ENCODE data around the gene KRT86. TPM values are rescaled to one million over a fixed set of nuclear protein-coding genes. Genes with fewer than 3 reads are reported as not detected.
A peak's percentile ranks its signal among the peaks of the same experiment; 100 is the strongest.

Gene KRT86
- total and polyA plus RNA-seq, 9 donors: 0.04 to 0.34 (median 0.22) TPM; not detected in 1

DNA sequence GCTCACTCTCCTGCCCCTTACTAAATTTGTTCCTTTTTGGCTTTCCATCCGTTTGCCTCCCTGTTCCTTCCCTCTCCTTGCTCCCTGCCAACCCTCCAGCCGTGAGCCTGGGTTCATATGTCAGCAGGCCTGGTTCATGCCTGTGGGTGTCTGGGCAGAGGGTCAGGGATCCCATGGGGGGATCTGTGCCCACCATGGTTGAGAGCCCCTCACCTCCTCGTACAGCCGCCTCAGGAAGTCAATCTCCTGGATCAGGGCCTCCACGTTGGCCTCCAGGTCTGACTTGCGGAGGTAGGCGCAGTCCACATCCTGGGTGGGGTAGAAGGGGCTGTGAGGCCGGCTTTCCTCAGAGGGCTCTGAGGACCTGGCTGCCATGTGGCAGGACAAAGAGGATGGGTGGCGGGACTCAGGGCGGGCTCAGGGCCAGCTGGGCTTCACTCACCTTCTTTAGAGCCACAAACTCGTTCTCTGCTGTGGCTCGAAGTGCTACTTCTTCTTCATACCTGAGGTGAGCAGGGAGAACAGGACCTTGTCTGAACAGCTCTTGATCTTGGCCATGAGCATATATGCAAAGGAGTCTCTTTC lies 43.1 kb downstream of the KRT86 start:
- Histone ChIP-seq H3K4me3 (ENCODE audit: low read length) (no peak overlapping the region), H3K4me1 (ENCODE audit: control insufficient read depth, insufficient read depth, low read length) (peaks cover 7% of the 10 kb centered on the region), H3K27me3 (ENCODE audit: control insufficient read depth, insufficient read depth, low read length) (peaks cover 43% of the 10 kb centered on the region), H3K27ac (ENCODE audit: low read length) (no peak overlapping the region), H3K9me3 (replicated peaks; ENCODE audit: control insufficient read depth, low read depth, low read length) (no peaks in the 10 kb centered on the region), H3K36me3 (ENCODE audit: control insufficient read depth, insufficient read depth, low read length) (no peaks in the 10 kb centered on the region)
- DNase-seq: no peak
- WGBS (ENCODE audit: insufficient coverage): 86% methylated on average over 8 of the region's 12 CpGs

- Histone ChIP-seq H3K9me3 (replicated peaks; ENCODE audit: control insufficient read depth, low read depth, low read length) (no peaks in the 10 kb centered on the region), H3K4me1 (ENCODE audit: control insufficient read depth, insufficient read depth, low read length) (peaks cover 7% of the 10 kb centered on the region), H3K36me3 (ENCODE audit: control insufficient read depth, insufficient read depth, low read length) (no peaks in the 10 kb centered on the region), H3K27ac (ENCODE audit: low read length) (no peak overlapping the region), H3K27me3 (ENCODE audit: control insufficient read depth, insufficient read depth, low read length) (peaks cover 47% of the 10 kb centered on the region), H3K4me3 (ENCODE audit: low read length) (no peak overlapping the region)
- WGBS (ENCODE audit: insufficient coverage): 75% methylated on average over 2 of the region's 11 CpGs
- no peak for DNase-seq
Measured at GRCh38 chr12:52318241-52318990, 44.0 kb downstream of the KRT86 start.

DNA sequence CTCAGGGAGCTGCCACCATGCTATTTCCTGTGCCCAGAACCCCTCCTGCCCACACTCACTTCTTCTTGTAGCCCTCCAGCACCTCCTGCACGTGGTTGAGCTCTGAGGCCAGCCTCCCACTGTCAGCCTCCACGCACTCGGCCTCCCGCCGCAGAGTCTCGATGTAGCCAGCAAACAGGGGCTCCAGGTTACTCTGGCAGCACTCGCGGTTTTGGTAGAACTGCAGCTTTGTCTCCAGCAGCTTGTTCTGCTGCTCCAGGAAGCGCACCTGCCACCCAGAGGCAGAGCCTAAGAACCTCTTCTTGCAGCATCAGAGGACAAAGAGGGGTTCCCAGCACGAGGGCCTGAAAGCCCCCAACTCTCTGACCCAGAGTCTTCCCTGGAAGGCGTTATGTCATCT lies 44.7 kb downstream of the KRT86 start:
- Histone ChIP-seq H3K4me1 (ENCODE audit: control insufficient read depth, insufficient read depth, low read length) (peaks cover 7% of the 10 kb centered on the region), H3K27ac (ENCODE audit: low read length) (no peak overlapping the region), H3K27me3 (ENCODE audit: control insufficient read depth, insufficient read depth, low read length) (peaks cover 47% of the 10 kb centered on the region), H3K9me3 (replicated peaks; ENCODE audit: control insufficient read depth, low read depth, low read length) (no peaks in the 10 kb centered on the region), H3K36me3 (ENCODE audit: control insufficient read depth, insufficient read depth, low read length) (no peaks in the 10 kb centered on the region), H3K4me3 (ENCODE audit: low read length) (no peak overlapping the region)
- 73% methylated on average over 9 of the region's 11 CpGs for WGBS (ENCODE audit: insufficient coverage)
- DNase-seq: no peak

GRCh38 chr12:52320784-52321400 lies 46.4 kb downstream of the KRT86 start, which contains the start of gene KRT83:
Gene KRT83 (minus strand): TSS chr12:52321398. CDS start chr12:52321335, 63 bp downstream.
- no peak for DNase-seq
- 52% methylated on average over 31 of the region's 35 CpGs for WGBS (ENCODE audit: insufficient coverage)
- H3K27ac ChIP-seq (ENCODE audit: low read length): no peak within 1 kb of the TSS
- H3K4me3 ChIP-seq (ENCODE audit: low read length): no peak within 1 kb of the TSS
- H3K27me3 ChIP-seq (ENCODE audit: control insufficient read depth, insufficient read depth, low read length): peaks cover 45% of the 10 kb centered on the region
- H3K9me3 ChIP-seq (replicated peaks; ENCODE audit: control insufficient read depth, low read depth, low read length): no peaks in the 10 kb centered on the region
- H3K4me1 ChIP-seq (ENCODE audit: control insufficient read depth, insufficient read depth, low read length): peaks cover 7% of the 10 kb centered on the region
- no peaks in the 10 kb centered on the region for H3K36me3 ChIP-seq (ENCODE audit: control insufficient read depth, insufficient read depth, low read length)

DNA sequence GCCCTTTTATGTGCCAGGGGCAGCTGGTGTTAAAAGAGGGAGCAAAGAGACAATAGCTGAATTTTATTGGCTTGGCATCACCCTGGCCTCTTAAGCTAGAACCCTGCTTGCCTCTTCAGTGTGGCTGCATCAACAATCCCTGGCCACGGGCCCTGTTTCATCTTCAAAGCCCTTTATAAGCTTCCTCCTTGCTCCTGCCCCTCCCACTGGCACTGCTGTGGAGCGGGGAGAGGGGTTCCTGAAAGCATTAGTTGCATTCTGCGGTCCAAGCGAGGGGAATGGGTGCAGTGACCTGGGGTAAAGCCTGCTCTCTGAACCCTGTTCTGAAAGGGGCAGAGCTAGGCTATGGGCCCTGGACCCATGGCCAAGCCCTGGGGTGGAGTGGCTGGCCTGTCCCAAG lies 47.0 kb downstream of the KRT86 start:
- 56% methylated on average over 3 of the region's 4 CpGs for WGBS (ENCODE audit: insufficient coverage)
- peaks cover 45% of the 10 kb centered on the region for H3K27me3 ChIP-seq (ENCODE audit: control insufficient read depth, insufficient read depth, low read length)
- no peaks in the 10 kb centered on the region for H3K9me3 ChIP-seq (replicated peaks; ENCODE audit: control insufficient read depth, low read depth, low read length)
- H3K27ac ChIP-seq (ENCODE audit: low read length): no peak overlapping the region
- DNase-seq: peak; percentile 51
- H3K36me3 ChIP-seq (ENCODE audit: control insufficient read depth, insufficient read depth, low read length): no peaks in the 10 kb centered on the region
- H3K4me1 ChIP-seq (ENCODE audit: control insufficient read depth, insufficient read depth, low read length): peaks cover 7% of the 10 kb centered on the region
- no peak overlapping the region for H3K4me3 ChIP-seq (ENCODE audit: low read length)

- 100% methylated on average over 1 of the region's 1 CpG for WGBS (ENCODE audit: insufficient coverage)
- Histone ChIP-seq H3K27me3 (ENCODE audit: control insufficient read depth, insufficient read depth, low read length) (peaks cover 45% of the 10 kb centered on the region), H3K9me3 (replicated peaks; ENCODE audit: control insufficient read depth, low read depth, low read length) (no peaks in the 10 kb centered on the region), H3K4me1 (ENCODE audit: control insufficient read depth, insufficient read depth, low read length) (peaks cover 7% of the 10 kb centered on the region), H3K36me3 (ENCODE audit: control insufficient read depth, insufficient read depth, low read length) (no peaks in the 10 kb centered on the region), H3K4me3 (ENCODE audit: low read length) (no peak overlapping the region), H3K27ac (ENCODE audit: low read length) (no peak overlapping the region)
- no peak for DNase-seq
Measured at GRCh38 chr12:52322069-52322468, 47.6 kb downstream of the KRT86 start.

DNA sequence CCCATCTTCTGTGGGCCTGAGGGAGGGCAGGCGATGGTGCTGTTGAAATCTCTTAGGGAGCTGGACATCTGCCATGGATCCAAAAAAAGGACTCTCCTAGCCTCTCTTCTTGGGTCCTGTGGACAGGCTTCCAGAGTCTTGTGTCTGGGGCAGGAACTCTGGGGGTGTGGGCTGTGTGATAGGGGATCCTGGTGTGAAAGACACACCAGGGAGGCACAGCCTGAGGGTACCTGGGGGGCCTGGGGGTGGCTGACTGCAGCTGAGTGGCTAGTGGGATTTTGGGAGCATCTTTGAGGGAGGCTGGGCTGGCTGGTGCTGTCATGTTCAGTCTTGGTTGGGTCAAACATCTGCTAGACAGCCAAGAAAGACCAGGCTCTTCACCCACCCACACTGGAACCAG lies 48.6 kb downstream of the KRT86 start:
- no peaks in the 10 kb centered on the region for H3K36me3 ChIP-seq (ENCODE audit: control insufficient read depth, insufficient read depth, low read length)
- H3K27ac ChIP-seq (ENCODE audit: low read length): no peak overlapping the region
- H3K4me1 ChIP-seq (ENCODE audit: control insufficient read depth, insufficient read depth, low read length): peaks cover 7% of the 10 kb centered on the region
- WGBS (ENCODE audit: insufficient coverage): 80% methylated on average over 1 of the region's 1 CpG
- H3K4me3 ChIP-seq (ENCODE audit: low read length): no peak overlapping the region
- no peak for DNase-seq
- H3K27me3 ChIP-seq (ENCODE audit: control insufficient read depth, insufficient read depth, low read length): peaks cover 41% of the 10 kb centered on the region
- H3K9me3 ChIP-seq (replicated peaks; ENCODE audit: control insufficient read depth, low read depth, low read length): no peaks in the 10 kb centered on the region

DNA sequence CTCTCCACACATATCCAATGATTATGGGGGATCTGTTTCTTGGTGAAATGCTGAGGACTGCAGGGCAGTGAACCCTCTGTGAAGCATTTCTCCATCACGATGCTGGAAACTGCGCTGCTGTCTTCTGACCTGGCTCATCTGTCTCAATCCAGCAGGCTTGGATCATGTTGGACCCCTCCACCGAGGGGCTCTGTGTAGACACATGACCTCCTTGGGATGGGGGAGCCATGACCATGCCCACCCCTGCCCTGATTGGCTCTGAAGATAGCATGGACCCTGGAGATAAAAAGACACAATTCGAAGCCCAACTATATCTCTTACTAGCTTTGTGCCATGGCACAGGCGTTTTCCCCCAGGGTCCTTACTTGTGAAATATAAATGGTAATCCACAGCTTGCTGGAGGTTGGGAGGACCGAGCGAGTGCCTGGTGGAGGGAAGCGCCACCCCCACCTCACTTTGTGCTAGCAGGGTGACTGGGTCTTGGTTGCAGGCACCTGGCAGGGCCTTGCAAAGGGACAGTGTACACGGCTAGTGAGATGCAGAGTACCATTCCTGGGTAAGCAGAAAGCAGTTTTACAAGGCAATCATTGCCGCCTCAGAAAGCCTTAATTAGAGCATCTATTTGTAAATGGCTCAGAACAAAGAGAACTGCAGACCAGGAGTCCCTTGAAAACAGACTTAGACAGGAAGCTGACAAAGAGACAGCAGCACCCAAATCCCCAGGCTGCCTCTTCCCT lies 49.1 kb downstream of the KRT86 start:
- no peaks in the 10 kb centered on the region for H3K36me3 ChIP-seq (ENCODE audit: control insufficient read depth, insufficient read depth, low read length)
- 61% methylated on average over 8 of the region's 10 CpGs for WGBS (ENCODE audit: insufficient coverage)
- H3K27ac ChIP-seq (ENCODE audit: low read length): no peak overlapping the region
- H3K4me1 ChIP-seq (ENCODE audit: control insufficient read depth, insufficient read depth, low read length): peaks cover 7% of the 10 kb centered on the region
- no peak for DNase-seq
- H3K4me3 ChIP-seq (ENCODE audit: low read length): no peak overlapping the region
- H3K27me3 ChIP-seq (ENCODE audit: control insufficient read depth, insufficient read depth, low read length): peaks cover 39% of the 10 kb centered on the region
- H3K9me3 ChIP-seq (replicated peaks; ENCODE audit: control insufficient read depth, low read depth, low read length): no peaks in the 10 kb centered on the region

DNA sequence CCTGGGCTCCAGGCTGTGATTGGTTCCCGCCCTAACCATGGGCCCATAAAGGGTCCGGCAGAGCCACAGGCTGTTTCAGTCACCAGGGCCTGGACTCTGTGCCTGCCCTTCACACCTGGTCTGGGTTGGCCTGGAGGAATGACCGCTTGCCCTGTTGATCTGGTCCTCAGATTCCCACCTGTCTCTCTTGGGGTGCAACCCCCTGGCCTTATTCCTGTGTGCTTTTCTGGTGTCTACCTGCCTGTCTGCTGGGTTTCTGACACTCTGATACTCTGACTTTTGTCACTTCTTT lies 49.7 kb downstream of the KRT86 start:
- peaks cover 40% of the 10 kb centered on the region for H3K27me3 ChIP-seq (ENCODE audit: control insufficient read depth, insufficient read depth, low read length)
- H3K4me3 ChIP-seq (ENCODE audit: low read length): no peak overlapping the region
- H3K4me1 ChIP-seq (ENCODE audit: control insufficient read depth, insufficient read depth, low read length): peaks cover 7% of the 10 kb centered on the region
- H3K36me3 ChIP-seq (ENCODE audit: control insufficient read depth, insufficient read depth, low read length): no peaks in the 10 kb centered on the region
- no peak for DNase-seq
- no peak overlapping the region for H3K27ac ChIP-seq (ENCODE audit: low read length)
- WGBS (ENCODE audit: insufficient coverage): 49% methylated on average over 3 of the region's 3 CpGs
- no peaks in the 10 kb centered on the region for H3K9me3 ChIP-seq (replicated peaks; ENCODE audit: control insufficient read depth, low read depth, low read length)

All from muscle of leg (tissue), 11 donors.